ENCODE measurements around the gene NEDD4L. TPM values are rescaled to one million over a fixed set of nuclear protein-coding genes. Genes with fewer than 3 reads are reported as not detected.
"Not testable (repeated sequence)": the region's sequence is repeated elsewhere in the genome, so short reads cannot be mapped to it uniquely, and the experiment has no call there.

Gene NEDD4L
- total and polyA plus RNA-seq, 7 donors: 14.8 to 28.0 (median 19.6) TPM

GRCh38 chr18:58258692-58259342 is 214.8 kb downstream of the NEDD4L start:
- H3K4me3 ChIP-seq: peak overlapping the region; percentile 72
- H3K36me3 ChIP-seq (ENCODE audit: insufficient read depth in 1 of 2, low read depth in 1 of 2): no peaks in the 10 kb centered on the region
- H3K27ac ChIP-seq: peak overlapping the region; percentile 93
- ATAC-seq (no peak), DNase-seq (no peak)
- H3K27me3 ChIP-seq (ENCODE audit: insufficient read depth in 3 of 3, low read length in 2 of 3): no peaks in the 10 kb centered on the region
- no peaks in the 10 kb centered on the region for H3K9me3 ChIP-seq
- intact Hi-C loops (cut with DNase I): loop anchor here (5.0 kb wide), 2 partner anchors 33 to 43 kb away; no protein-coding TSS in a partner anchor
- no peak for TF ChIP-seq CTCF (IDR thresholded peaks at IDR 0.05)
- WGBS, 3 donors: 38 to 61% (median 49%) methylated on average over 11 of the region's 11 CpGs
- peaks cover 39% of the 10 kb centered on the region for H3K4me1 ChIP-seq

- intact Hi-C loops (cut with DNase I): loop anchor here in 1 of 2 donors (5.0 kb wide), 1 partner anchor 49 kb away; no protein-coding TSS in a partner anchor
- TF ChIP-seq CTCF (IDR thresholded peaks at IDR 0.05): no peak
- Histone ChIP-seq H3K4me1 (peaks cover 53% of the 10 kb centered on the region), H3K27ac (peak overlapping the region; percentile 65), H3K27me3 (ENCODE audit: insufficient read depth in 3 of 3, low read length in 2 of 3) (no peaks in the 10 kb centered on the region), H3K9me3 (no peaks in the 10 kb centered on the region), H3K36me3 (ENCODE audit: insufficient read depth in 1 of 2, low read depth in 1 of 2) (no peaks in the 10 kb centered on the region), H3K4me3 (peak overlapping the region; percentile 42)
- DNase-seq (no peak), ATAC-seq (peak in 3 of 4 donors; percentile 19 to 59 (median 48))
- 17 to 37% (median 25%) methylated on average over 7 of the region's 7 CpGs for WGBS, 3 donors
Observed at GRCh38 chr18:58263055-58263957, 219.3 kb downstream of the NEDD4L start.

- Histone ChIP-seq H3K4me3 (peak overlapping the region; percentile 42), H3K36me3 (ENCODE audit: insufficient read depth in 1 of 2, low read depth in 1 of 2) (no peaks in the 10 kb centered on the region), H3K27me3 (ENCODE audit: insufficient read depth in 3 of 3, low read length in 2 of 3) (no peaks in the 10 kb centered on the region), H3K4me1 (peaks cover 55% of the 10 kb centered on the region), H3K27ac (peak overlapping the region; percentile 65), H3K9me3 (no peaks in the 10 kb centered on the region)
- intact Hi-C loops (cut with DNase I): loop anchor here in 1 of 2 donors (5.0 kb wide), 1 partner anchor 48 kb away; no protein-coding TSS in a partner anchor
- ATAC-seq: peak in 2 of 4 donors; percentile 50 to 57
- no peak for DNase-seq
- no peak for TF ChIP-seq CTCF (IDR thresholded peaks at IDR 0.05)
- WGBS, 3 donors: 27 to 70% (median 57%) methylated on average over 5 of the region's 5 CpGs
Observed at GRCh38 chr18:58264075-58264474, 220.0 kb downstream of the NEDD4L start.

- TF ChIP-seq CTCF (IDR thresholded peaks at IDR 0.05): no peak
- Histone ChIP-seq H3K27ac (peak overlapping the region; percentile 6), H3K27me3 (ENCODE audit: insufficient read depth in 3 of 3, low read length in 2 of 3) (no peaks in the 10 kb centered on the region), H3K4me3 (no peak overlapping the region), H3K36me3 (ENCODE audit: insufficient read depth in 1 of 2, low read depth in 1 of 2) (no peaks in the 10 kb centered on the region), H3K4me1 (peaks cover 60% of the 10 kb centered on the region), H3K9me3 (no peaks in the 10 kb centered on the region)
- WGBS, 3 donors: 37 to 75% (median 52%) methylated on average over 2 of the region's 2 CpGs
- DNase-seq (no peak), ATAC-seq (peak in 1 of 4 donors; percentile 55)
- intact Hi-C loops (cut with DNase I): loop anchor here in 1 of 2 donors (5.0 kb wide), 1 partner anchor 47 kb away; no protein-coding TSS in a partner anchor
Observed at GRCh38 chr18:58264840-58265239, 220.8 kb downstream of the NEDD4L start.

- DNase-seq; ATAC-seq; H3K9me3 ChIP-seq; H3K4me3 ChIP-seq; H3K36me3 ChIP-seq (ENCODE audit: insufficient read depth in 1 of 2, low read depth in 1 of 2); H3K27me3 ChIP-seq (ENCODE audit: insufficient read depth in 3 of 3, low read length in 2 of 3); intact Hi-C loops (cut with DNase I); H3K27ac ChIP-seq: not testable (repeated sequence)
- peaks cover 55% of the 10 kb centered on the region for H3K4me1 ChIP-seq
- WGBS, 3 donors: 92 to 93% (median 92%) methylated on average over 3 of the region's 3 CpGs
Observed at GRCh38 chr18:58265489-58265888, 221.5 kb downstream of the NEDD4L start.

All from psoas muscle (tissue), 8 donors.